HepG2 (cell line): ENCODE measurements around the gene QKI. TPM values are rescaled to one million over a fixed set of nuclear protein-coding genes. Genes with fewer than 3 reads are reported as not detected.

Experiments used
- AHDC1 ChIP-seq: sonication (generic); formaldehyde crosslinking; IDR thresholded peaks from 2 replicates; pipeline ENCODE4 v1.5.1; 2020; ENCODE audit warnings: mild to moderate bottlenecking, missing genetic modification reagents, borderline replicate concordance
- ARHGAP35 ChIP-seq: sonication (generic); formaldehyde crosslinking; IDR thresholded peaks from 2 replicates; pipeline ENCODE4 v1.9.0; 2022; ENCODE audit warnings: mild to moderate bottlenecking, inconsistent platforms, moderate library complexity, missing genetic modification reagents, borderline replicate concordance
- BRCA1 ChIP-seq: sonication (generic); formaldehyde crosslinking; IDR thresholded peaks from 2 replicates; pipeline ENCODE4 v1.4.0; 2020; ENCODE audit warnings: missing genetic modification reagents
- FOSL2 ChIP-seq: sonication (generic); formaldehyde crosslinking; IDR thresholded peaks from 2 replicates; pipeline ENCODE4 v1.4.0; 2020; ENCODE audit warnings: missing genetic modification reagents
- JUND ChIP-seq: sonication (generic); formaldehyde crosslinking; IDR thresholded peaks from 2 replicates; pipeline ENCODE4 v1.8.0; 2022; ENCODE audit warnings: mild to moderate bottlenecking, missing genetic modification reagents
- MXD3 ChIP-seq: IDR thresholded peaks from 2 replicates; pipeline ENCODE4 v1.6.1; 2016; ENCODE audit warnings: mild to moderate bottlenecking, missing biosample characterization, missing genetic modification reagents
- NR0B2 ChIP-seq: sonication (generic); formaldehyde crosslinking; IDR thresholded peaks from 2 replicates; pipeline ENCODE4 v1.4.0; 2020; ENCODE audit warnings: mild to moderate bottlenecking, missing genetic modification reagents
- RAD21 ChIP-seq: fragments of 450-650 bp; formaldehyde crosslinking; IDR thresholded peaks from 2 replicates; pipeline ENCODE4 v1.5.0; 2020; ENCODE audit warnings: mild to moderate bottlenecking
- RAD51 ChIP-seq: fragments of 450-650 bp; IDR thresholded peaks from 2 replicates; pipeline ENCODE4 v1.6.1; 2016; ENCODE audit warnings: borderline replicate concordance
- SMAD1 ChIP-seq: sonication (generic); formaldehyde crosslinking; IDR thresholded peaks from 2 replicates; pipeline ENCODE4 v1.4.0; 2020; ENCODE audit warnings: missing genetic modification reagents, low read depth, mild to moderate bottlenecking, borderline replicate concordance
- SRF ChIP-seq: IDR thresholded peaks from 2 replicates; pipeline ENCODE4 v1.6.1; 2011; ENCODE audit warnings: mild to moderate bottlenecking, low read depth, low read length, moderate library complexity
- TFAP4 ChIP-seq: sonication (generic); IDR thresholded peaks from 2 replicates; pipeline ENCODE4 v1.6.1; 2016; ENCODE audit warnings: low read depth, borderline replicate concordance
- ZFP36 ChIP-seq: fragments of 150-350 bp; IDR thresholded peaks from 2 replicates; pipeline ENCODE4 v1.6.1; 2018; ENCODE audit warnings: borderline replicate concordance, low read length, low read depth; ENCODE audit not compliant: partially characterized antibody
- ZNF687 ChIP-seq: sonication (generic); formaldehyde crosslinking; IDR thresholded peaks from 2 replicates; pipeline ENCODE4 v1.5.1; 2020; ENCODE audit warnings: mild to moderate bottlenecking, missing genetic modification reagents, moderate library complexity
- ZNF766 ChIP-seq: sonication (generic); formaldehyde crosslinking; IDR thresholded peaks from 2 replicates; pipeline ENCODE4 v1.5.0; 2020; ENCODE audit warnings: missing genetic modification reagents, borderline replicate concordance
- polyA plus RNA-seq, 8 experiments: library from polyadenylated mRNA; depleted of rRNA in 3 of 8; stranded (reverse) in 7 of 8; unstranded in 1 of 8; fragments of >200 nt; fragmentation: Illumina TruSeq in 4 of 8; extraction: Trizol in 4 of 8; gene quantifications; 2 replicates each; pipeline versions ENCODE4 v1.2.1 to v1.2.3, GENCODE V29; 2011 to 2016; ENCODE audit warnings: low read depth in 4 of 8, missing spikeins in 1 of 8, mixed read lengths in 1 of 8; ENCODE audit not compliant: insufficient read depth in 1 of 8
- total RNA-seq, 5 experiments: library from RNA; depleted of rRNA; stranded (reverse); fragments of >200 nt; fragmentation: Illumina TruSeq; extraction: Trizol; gene quantifications; 2 replicates each; pipeline ENCODE4 v1.2.3, GENCODE V29; 2016; ENCODE audit warnings: low read depth in 1 of 5

QKI gene
- total and polyA plus RNA-seq, 2 of the 13 experiments (the other 11 are each of a cell fraction or from before 2014, with no cell fraction given), result 136 to 137 TPM

GRCh38 chr6:163413345-163414116 is 987 bp upstream of the QKI start (continued):
- TF ChIP-seq ZNF687 (CRISPR knock-in tag) (peak; percentile 95), RAD21 (CRISPR knock-in tag) (peak; percentile 76), ARHGAP35 (peak; percentile 90; the same call in 1 of the 2 replicates), BRCA1 (no peak), TFAP4 (no peak), ZFP36 (no peak), SMAD1 (CRISPR knock-in tag) (peak; percentile 70; the same call in 1 of the 2 replicates), SRF (peak; percentile 18; the same call in 1 of the 2 replicates), FOSL2 (CRISPR knock-in tag) (0 out of 2 replicates have a peak, but pooled peaks have one; percentile 14), ZNF766 (CRISPR knock-in tag) (peak; percentile 60), JUND (no peak), AHDC1 (CRISPR knock-in tag) (no peak; the same call in 1 of the 2 replicates), RAD51 (peak; percentile 50), MXD3 (CRISPR knock-in tag) (peak; percentile 93), NR0B2 (CRISPR knock-in tag) (peak; percentile 21; the same call in 1 of the 2 replicates)
